ENCODE data around the gene AGO4.

Gene AGO4

GRCh38 chr1:35894656-35895055 is 86.8 kb downstream of the AGO4 start:
- no peak for DNase-seq (ENCODE audit: low read depth)

- no peak for DNase-seq (ENCODE audit: low read depth)
These were observed 92.1 kb downstream of the AGO4 start for GRCh38 chr1:35899941-35900340.

- DNase-seq (ENCODE audit: low read depth): no peak
These were observed 93.4 kb downstream of the AGO4 start for GRCh38 chr1:35901235-35901634.

GRCh38 chr1:35902671-35903070 is 94.9 kb downstream of the AGO4 start:
- no peak for DNase-seq (ENCODE audit: low read depth)
